HTR-8/SVneo (cell line): ENCODE data around the gene GLIS1.
"Not testable (repeated sequence)": the region's sequence is repeated elsewhere in the genome, so short reads cannot be mapped to it uniquely, and the experiment has no call there.

Source experiments
- DNase-seq: peaks from one replicate; pipeline ENCODE4 v3.0.0; 2011; ENCODE audit warnings: low spot score, mixed read lengths; ENCODE audit not compliant: insufficient read length
- FAIRE-seq: peaks from 2 replicates; lab custom pipeline; 2011; peaks lifted over from hg19 to GRCh38; lab: Jason Lieb, UNC

Gene GLIS1

GRCh38 chr1:53657891-53658396 lies 81.0 kb downstream of the GLIS1 start:
- no peak for FAIRE-seq
- no peak for DNase-seq

DNA sequence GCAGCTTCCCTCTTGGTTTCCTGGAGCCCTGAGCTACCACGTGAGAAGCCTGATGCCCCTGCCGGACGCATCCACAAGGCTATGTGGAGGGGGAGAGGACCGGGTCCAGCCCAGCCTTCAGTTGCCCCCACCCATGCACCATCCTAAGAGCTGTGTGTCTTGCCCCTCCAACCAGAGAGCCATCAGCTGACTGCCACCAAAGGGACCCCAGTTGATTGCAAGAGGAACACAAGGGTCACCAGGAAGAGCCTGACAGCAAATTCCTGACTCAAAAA lies 81.5 kb downstream of the GLIS1 start:
- FAIRE-seq (no peak), DNase-seq (no peak)

- FAIRE-seq (no peak), DNase-seq (no peak)
Measured at GRCh38 chr1:53656747-53657530, 82.0 kb downstream of the GLIS1 start.

DNA sequence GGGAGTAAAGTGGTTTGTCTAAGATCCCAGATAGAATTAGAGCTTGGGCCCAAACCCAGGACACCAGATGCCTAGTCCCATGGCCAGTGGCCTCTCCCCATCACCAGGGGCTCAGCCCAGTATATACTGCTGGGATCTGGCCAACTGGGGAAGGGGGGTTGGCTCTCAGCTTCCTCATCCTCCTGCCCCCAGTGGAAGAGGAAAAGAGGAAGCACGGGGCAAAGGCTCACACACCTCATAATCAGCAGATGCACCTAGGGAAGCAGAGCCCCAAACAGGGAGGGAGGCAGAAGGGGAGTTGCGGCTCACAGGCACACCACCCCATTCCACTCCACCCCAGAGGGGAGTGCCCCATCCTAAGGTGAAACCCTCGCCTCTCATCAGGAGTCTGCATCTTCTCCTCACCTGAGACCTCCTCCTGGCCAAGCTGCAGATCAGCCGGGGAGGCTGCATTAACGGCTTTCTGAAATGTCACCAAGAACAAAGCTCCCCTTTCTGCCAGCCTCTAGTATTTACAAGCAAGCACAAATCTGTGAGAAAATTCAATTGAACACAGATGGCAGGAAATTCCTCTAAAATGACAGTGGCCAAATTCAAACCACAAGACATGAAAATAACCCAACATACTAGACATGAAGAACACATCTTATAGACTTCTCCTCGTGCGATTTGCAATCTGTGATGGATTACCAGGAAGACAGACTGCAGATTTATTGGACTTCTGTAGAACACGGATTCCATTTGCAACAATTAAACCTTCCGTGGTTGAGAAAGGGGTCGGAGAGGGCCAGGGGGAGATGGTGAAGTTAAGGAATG lies 82.8 kb downstream of the GLIS1 start:
- DNase-seq (peak; percentile 30), FAIRE-seq (no peak)

DNA sequence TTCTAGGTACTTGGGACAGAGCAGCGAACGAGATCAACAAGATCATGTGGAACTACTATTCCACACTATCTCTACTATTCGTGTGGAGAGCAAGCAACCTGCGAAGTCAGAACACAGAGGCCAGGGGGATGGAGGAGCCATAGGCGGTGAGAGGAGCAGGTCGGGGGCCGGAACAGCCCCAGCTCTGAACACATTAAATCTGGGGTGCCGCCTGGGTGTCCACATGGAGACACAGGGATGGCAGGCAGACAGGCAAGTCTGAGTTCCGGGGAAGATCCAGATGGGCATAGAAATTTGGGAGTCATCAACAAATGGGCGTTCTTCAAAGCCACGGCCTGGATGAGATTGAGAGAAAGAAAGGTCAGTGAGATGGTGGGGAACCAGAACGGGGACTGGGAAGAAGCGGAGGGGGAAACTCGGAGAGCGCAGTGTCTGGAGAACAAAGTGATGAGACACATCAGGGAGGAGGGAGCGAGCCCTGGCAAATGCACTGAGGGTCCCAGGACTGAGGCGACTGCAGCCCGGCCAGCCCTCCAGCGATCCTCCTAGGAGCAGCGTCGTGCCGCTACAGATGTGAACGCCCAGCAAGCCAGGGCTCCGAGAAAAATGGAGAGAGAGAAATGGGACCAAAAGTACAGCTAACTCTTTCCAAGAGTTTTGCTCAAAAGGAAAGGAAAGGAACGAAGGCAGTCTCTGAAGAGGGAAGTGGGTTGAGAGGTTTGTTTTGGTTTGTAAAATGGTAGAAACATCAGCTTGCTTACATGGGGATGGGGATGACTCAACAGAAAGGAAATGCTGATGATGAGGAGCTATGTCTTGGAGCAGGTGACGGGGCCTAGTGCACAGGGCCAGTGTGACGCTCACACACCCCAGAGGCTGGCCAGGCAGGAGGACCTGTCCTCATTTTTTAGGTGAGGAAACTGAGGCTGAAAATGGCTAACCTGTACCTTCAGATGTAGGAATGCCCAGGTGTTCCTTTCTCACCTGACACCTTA lies 84.5 kb downstream of the GLIS1 start:
- DNase-seq (no peak), FAIRE-seq (no peak)

GRCh38 chr1:53653631-53654030 lies 85.3 kb downstream of the GLIS1 start:
- FAIRE-seq: no peak

GRCh38 chr1:53653200-53653575 lies 85.8 kb downstream of the GLIS1 start:
- FAIRE-seq (no peak), DNase-seq (no peak)

More at GRCh38 chr1:53653631-53654030, 85.3 kb downstream of the GLIS1 start:
- DNase-seq: no peak

- no peak for FAIRE-seq
- DNase-seq: no peak
Measured at GRCh38 chr1:53652441-53653199, 86.3 kb downstream of the GLIS1 start.

GRCh38 chr1:53651356-53651755 lies 87.6 kb downstream of the GLIS1 start:
- no peak for FAIRE-seq
- DNase-seq: no peak

GRCh38 chr1:53648516-53648915 lies 90.4 kb downstream of the GLIS1 start:
- FAIRE-seq (no peak), DNase-seq (no peak)

DNA sequence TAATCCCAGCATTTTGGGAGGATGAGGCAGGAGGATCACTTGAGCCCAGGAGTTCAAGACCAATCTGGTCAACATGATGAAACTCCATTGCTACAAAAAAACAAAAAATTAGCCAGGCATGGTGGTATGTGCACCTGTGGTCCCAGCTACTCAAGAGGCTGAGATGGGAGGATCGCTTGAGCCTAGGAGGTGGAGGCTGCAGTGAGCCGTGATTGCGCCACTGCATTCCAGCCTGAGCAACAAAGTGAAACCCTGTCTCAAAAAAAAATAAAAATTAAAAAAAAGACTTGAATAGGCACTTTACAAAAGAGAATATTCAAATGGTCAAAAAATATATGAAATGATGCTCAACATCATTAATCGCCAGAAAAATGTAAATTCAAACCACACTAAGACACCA lies 91.0 kb downstream of the GLIS1 start:
- not testable (repeated sequence) for DNase-seq, FAIRE-seq

GRCh38 chr1:53646732-53647131 lies 92.2 kb downstream of the GLIS1 start:
- FAIRE-seq: no peak
- no peak for DNase-seq

- DNase-seq (no peak), FAIRE-seq (no peak)
Measured at GRCh38 chr1:53645690-53646078, 93.3 kb downstream of the GLIS1 start.

GRCh38 chr1:53644909-53645689 lies 93.9 kb downstream of the GLIS1 start:
- DNase-seq: no peak
- FAIRE-seq: no peak

DNA sequence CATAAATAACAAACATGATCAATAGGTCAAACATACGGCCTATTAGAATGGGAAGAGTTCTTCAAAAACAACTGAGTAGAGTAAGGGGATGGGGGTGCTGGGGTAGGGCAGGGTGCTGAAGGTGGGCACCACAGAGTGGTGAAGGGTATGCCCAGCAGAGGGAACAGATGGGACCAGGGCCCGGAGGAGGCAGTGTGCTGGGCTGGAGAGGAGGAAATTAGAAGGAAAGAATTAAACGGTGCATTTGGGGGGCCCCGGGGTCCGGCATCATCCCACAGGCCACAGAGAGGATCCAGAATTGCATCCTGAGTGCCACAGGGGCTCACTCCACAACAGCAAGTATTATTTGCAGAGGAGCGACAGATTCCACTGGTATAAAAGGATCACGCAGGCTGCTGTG lies 94.5 kb downstream of the GLIS1 start:
- DNase-seq (no peak), FAIRE-seq (no peak)

DNA sequence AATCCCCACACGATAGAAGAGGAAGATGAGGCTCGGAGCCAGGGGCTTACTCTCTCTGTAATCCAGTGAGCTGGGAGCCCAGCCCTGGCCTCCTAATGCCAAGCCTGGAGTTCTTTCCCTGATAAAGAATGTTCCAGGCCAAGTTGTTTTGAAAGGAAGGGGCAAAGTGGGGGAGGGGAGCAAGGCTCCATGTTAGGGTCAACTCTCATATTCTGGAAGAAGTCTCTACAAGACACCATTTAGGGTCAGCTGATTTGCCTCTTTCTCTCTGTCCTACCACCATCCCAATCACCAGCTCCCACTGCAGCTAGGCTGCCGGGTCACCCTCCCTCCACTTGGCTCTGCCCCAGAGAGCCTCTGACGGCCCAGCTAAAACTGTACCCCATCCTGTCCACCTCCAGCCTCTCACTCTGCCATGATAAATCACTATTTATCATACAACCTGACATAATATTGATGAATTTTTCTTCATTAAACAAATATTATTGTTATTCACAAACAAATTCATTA lies 95.0 kb downstream of the GLIS1 start:
- FAIRE-seq (no peak), DNase-seq (no peak)

DNA sequence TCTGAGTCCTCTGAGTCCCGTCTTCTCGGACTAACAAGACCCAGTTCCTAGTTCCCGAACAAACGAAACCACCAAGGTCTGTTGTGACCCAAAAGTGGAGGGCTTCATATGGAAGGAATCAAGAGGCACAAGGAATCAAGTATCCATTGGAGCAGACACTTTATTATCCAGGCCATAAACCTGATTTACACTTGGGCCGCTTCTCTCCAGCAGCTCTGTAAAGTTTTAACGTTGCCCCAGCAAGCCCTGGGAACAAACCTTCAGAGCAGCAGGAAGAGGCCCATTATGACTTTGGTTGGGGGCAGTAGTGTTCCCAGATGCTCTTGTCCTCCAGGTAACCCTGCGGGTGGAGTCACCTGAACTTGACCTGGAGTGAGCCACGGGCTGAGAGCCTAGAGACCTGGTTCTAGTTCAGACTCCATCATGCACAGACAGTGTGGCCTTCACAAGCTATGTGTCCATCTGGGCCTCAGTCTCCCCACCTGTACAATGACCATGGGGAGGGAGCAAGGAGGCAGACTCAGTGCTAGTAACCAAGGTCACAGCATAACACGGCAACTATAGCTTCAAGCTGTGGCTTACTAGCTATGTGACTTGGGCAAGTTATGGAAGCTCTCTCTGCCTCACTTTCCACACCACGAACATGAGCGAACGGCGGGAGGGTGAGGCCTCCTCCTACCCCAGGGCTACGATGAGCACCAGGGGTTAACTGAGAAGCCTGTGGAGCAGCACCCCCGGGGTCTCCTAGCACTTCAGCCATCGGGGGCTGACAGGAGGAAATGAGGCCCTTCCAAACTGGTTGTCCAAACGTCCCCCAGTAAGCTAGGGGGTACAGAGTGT lies 95.7 kb downstream of the GLIS1 start:
- DNase-seq (no peak), FAIRE-seq (no peak)

DNA sequence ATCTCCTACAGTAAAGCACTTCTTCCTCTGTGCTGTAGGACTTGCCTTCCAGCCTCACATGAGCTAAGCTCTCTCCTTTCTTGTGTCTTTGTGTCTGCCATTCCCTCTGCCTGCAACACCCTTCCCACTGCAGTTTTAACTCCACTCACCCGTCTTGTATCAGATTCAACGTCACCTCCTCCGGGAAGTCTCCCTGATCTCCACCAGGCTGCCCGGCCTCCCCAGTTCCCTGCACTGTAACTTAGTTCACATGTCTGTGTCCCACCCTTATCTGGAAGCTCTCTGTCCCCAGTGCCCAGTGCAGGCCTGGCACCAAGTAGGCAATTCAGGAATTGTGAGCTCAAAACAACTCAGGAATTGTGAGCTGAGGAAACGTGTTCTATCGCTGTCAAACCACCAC lies 96.4 kb downstream of the GLIS1 start:
- FAIRE-seq: no peak

More for the DNA sequence above, 96.4 kb downstream of the GLIS1 start:
- no peak for DNase-seq
